ENCODE measurements around the gene TUB.

Gene TUB

DNA sequence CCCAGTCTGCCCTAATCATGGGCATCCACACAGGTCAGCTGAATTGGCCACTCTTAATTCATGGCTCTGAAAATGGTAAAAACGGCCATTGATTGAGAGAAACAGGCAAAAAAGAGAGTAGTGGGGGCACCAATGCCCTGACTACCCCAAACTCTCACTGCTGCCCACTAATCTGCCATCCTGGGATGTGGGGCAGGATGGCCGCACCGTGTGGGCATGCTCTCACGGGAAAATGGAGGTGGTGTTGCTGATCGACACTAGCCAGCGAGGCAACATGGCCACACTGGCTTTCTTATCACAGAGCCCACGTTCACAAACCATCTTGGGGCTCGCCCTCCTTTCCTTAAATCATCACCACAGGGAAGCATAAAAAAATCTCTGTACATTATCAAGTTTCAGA, 11.2 kb upstream of the TUB start:
- TF ChIP-seq ZNF274 (IDR thresholded peaks at IDR 0.05; ENCODE audit: low read depth, low read length): no peak
- H3K4me3 ChIP-seq (ENCODE audit: low read length): no peak overlapping the region

DNA sequence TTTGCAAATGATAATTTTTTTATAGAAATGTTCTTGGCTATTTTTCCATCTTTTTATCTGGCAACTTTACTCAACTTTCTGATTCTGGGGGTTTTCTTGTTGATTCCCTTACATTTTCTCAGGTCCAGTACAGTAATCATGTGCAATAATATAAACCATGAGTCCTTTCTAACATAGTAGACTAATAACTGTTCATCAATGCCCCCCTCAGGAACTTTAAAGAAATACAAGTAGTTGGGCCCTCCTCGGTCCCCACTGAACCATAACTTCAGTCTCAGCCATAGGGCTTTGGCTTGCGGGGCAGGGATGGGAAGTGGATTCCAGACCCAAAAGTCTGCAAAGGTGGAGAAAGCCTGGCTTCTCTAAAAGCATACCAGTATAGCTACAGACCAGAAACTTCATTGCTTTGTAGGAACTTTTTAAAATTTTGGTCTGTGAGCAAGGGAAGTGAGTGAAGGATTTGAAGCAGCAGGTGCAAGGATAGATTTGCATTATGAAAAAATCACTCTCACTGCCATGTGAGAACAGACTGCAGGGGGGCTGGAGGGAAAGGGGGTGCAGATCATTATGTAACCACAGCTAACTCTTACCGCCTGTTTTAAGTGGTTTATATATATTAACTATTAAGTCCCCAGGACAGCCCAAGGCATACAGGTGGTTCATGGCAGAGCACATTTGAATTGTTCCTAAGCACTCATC, 10.4 kb upstream of the TUB start:
- no peak for TF ChIP-seq ZNF274 (IDR thresholded peaks at IDR 0.05; ENCODE audit: low read depth, low read length)
- H3K4me3 ChIP-seq (ENCODE audit: low read length): no peak overlapping the region

DNA sequence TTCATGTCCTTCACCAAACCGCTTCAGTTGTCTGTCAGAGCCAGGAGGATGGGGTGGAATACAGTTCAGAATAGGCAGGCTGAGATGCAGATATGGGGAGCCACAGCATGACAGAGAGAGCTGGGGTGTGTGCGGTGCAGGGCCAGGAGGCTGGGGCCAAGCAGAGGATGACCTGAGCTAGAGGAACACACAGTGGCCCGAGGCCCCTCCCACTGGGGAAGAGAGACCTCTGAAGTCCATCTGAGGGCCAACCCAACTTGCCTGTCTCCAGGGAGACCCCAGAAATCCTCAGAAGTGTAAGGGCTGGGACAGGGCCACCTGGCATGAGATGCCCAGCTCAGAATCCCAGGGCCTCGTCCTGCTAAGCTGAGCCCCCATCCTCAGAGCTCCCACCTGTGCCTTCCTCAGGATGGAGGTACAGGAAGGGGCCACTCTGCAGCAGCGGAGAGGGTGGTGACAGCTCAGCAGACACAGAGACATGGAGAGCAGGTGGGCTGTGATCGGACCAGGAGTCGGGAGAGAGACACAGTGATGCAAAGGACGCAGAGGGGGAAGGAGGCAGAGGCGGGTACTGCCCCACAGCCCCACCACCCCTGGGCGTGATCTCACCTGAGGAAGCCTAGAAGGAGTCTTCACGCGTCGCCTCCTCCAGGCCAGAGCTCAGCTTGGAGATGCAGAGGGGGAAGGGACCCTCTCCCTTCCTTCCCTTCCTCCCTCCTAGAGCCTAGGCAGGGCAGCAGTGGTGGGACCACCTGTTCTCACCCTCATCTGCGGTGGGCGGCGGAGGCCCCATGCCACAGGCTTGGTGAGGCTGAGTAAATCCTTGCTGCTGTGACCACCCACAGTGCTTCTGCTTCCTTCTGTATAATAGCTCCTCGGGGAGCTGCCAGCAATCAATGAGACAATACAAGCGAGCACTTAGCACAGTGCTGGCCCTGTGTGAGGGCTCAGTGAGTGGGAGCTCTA, 9.1 kb upstream of the TUB start:
- no peak for TF ChIP-seq ZNF274 (IDR thresholded peaks at IDR 0.05; ENCODE audit: low read depth, low read length)
- no peak overlapping the region for H3K4me3 ChIP-seq (ENCODE audit: low read length)

DNA sequence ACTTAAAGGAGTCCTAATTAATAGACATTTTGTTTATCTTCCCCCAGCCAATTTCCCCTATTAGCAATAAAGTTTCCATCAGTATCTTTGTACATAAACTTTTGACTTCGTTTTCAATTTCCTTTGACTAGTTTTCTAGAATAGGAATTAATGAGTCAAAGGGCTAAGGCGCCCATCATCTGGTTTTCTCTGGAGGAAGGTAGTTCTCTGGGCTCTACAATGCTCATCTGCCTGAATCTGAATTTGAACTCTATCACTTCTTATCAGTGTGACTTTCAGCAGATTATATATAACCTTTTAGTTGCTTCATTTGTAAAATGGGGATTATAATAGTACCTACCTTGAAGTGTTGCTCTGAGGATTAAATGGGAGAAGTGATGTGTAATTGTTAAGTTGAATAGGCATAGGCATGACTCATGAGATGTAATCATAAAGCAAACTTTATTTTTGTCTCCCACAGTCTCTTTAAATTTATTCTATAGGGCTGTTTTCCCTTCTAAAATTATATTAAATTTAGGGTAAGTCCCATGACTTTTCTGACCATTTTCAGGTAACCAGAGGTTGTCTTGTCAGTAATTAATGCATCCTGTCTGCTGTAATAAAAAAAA, 5.8 kb upstream of the TUB start:
- H3K4me3 ChIP-seq (ENCODE audit: low read length): no peak overlapping the region
- TF ChIP-seq ZNF274 (IDR thresholded peaks at IDR 0.05; ENCODE audit: low read depth, low read length): no peak

DNA sequence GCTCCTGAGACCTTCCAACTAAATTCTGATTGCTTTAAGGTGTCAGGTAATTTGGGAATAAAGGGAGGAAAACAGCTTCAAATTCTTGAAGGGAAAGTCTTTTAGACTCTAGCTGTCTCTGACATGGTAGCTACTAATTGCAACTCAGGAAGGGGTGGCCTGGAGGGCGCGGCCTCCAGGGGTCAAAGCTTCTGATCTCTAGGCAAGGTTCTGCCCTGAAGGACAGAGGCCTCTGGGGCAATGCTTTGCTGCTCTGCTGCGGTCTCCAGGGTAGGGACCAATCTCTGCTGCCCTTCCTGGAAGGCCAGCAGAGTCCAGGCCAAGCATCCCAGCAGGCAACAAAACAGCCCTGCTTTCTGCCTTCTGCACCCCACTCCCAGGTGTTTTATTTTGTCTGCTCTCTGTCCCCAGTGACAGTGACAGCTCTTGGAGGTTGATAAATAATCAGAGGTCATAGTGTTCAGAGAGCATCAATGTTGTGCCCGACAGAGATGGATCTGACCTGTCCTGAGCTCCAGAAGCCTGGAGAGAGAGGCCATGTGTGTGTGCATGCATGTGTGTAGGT, 1.8 kb upstream of the TUB start:
- no peak overlapping the region for H3K4me3 ChIP-seq (ENCODE audit: low read length)
- no peak for TF ChIP-seq ZNF274 (IDR thresholded peaks at IDR 0.05; ENCODE audit: low read depth, low read length)

DNA sequence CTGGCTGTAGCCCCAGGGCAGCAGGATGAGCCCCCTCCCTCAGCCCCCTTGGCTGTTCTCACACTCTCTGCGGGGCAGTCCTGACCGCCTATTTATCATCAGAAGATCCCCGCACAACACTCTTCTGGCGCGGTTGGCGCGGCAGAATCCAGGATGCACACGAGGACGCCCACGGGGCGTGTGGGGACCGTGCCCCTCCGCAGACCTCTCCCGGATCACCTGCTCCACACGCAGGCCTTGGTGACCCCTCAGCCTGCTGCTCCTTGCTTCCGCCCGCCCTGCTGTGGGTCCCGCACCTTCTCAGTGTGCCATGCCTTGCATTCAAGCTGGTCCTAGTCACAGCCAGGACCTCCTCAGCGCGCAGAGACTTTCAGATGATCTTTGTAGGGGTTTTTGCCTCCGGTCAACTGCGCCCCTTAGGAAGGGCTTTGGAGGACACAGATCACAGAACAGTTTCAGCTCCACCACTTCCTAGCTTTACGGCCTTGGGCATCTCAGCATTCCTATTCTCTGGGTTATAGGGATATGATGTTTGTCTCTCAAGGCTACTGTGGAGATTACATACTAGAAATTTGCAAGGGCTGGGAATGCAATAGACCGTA, 841 bp upstream of the TUB start:
- no peak overlapping the region for H3K4me3 ChIP-seq (ENCODE audit: low read length)
- no peak for TF ChIP-seq ZNF274 (IDR thresholded peaks at IDR 0.05; ENCODE audit: low read depth, low read length)

DNA sequence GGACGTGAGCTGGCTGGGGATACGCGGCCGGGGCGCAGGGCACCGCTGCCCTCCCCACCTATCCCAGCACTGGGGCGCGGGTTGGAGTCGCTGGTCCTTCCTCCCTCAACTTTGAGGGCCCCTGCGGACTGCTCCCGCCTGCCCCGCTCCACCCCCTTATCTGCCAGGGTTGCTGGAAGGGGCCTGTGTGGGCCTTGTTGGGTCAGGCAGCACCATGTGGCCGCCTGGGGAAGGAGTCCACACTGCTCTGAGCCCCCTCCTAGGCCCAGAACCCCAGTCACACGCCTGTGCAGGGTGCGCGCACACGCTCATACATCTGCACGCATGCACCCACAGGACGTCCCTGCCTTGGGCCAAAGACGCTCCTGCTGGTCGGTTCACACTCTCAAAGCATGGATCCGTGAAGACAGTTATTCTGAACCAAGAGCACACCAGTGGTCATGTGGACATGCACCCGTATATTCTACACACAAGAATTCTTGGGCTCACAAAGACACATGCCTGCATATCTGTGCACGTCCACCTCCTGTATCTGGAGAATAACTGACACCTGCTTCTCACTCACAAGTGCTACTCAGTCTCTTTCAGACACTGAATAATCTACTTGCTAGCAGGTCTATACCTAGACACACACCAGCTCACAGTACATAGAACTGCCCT, 710 bp downstream of the TUB start:
- H3K4me3 ChIP-seq (ENCODE audit: low read length): no peak overlapping the region
- no peak for TF ChIP-seq ZNF274 (IDR thresholded peaks at IDR 0.05; ENCODE audit: low read depth, low read length)

DNA sequence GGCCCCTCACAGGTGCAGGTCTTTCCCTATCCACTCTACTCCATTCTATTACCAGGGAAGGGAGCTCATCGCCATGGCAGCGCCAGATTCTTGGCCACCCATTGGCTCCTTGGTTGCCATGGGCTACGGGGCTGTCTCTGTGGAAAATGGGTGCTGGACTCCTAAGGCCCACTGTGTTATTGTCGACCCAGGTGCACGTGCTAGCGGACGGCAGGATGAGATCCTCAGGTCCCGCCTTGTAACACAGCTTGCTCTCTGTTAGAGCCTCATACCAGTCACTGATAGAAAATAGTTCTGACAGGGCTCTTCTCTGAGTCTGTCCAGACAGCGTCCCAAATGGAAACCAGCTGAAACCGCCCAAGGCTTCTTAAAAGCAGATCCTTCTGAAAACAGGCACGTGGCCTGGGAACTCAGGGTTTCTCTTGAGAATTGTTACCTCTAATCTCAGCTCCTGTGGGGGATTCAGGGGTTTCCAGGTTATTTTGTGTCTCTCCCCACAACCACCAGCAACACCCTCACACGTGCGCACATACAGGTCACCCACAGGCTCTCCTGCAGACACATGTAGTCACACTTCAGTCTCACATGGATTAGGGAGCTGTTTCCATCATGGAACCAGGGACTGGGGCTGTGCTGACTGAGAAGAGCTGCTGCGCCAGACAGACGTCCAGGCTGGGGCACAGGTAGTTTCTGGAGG, 1.5 kb downstream of the TUB start:
- H3K4me3 ChIP-seq (ENCODE audit: low read length): no peak overlapping the region
- no peak for TF ChIP-seq ZNF274 (IDR thresholded peaks at IDR 0.05; ENCODE audit: low read depth, low read length)

DNA sequence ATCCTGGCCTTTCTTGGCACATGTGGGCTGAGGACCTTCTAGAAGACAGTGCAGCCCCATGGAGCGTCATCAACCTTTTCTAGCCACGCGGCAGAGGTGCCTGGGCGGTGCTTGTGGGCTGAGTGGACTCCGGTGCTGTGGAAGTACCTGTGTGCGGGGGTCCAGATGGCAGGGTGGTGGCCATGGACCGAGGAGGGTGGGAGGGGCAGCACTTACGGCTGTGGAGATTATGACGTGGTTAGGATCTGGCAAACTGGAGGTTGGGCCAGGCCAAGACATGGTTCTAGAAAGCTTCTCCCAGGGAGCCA, 2.0 kb downstream of the TUB start:
- TF ChIP-seq ZNF274 (IDR thresholded peaks at IDR 0.05; ENCODE audit: low read depth, low read length): no peak
- H3K4me3 ChIP-seq (ENCODE audit: low read length): no peak overlapping the region

DNA sequence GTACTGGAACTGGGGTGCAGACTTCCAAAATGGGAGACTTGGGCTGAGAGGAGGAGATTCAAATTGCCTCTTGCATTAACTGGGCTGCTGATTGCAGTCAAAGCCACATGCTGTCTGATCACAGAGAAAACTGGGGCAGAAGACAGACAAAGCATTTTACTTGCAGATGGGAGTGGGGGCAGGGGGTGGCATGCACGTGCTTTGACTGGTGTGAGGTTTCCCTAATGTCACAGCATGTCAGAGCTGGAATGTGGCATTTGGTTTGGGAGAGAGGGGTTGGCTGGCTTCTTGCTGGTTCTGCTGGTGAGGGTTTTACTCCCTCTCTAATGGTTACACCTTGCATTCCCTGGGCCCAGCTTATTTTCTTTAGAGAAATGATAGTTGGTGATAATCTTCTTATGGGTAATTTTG, 2.9 kb downstream of the TUB start:
- no peak for TF ChIP-seq ZNF274 (IDR thresholded peaks at IDR 0.05; ENCODE audit: low read depth, low read length)
- H3K4me3 ChIP-seq (ENCODE audit: low read length): no peak overlapping the region

DNA sequence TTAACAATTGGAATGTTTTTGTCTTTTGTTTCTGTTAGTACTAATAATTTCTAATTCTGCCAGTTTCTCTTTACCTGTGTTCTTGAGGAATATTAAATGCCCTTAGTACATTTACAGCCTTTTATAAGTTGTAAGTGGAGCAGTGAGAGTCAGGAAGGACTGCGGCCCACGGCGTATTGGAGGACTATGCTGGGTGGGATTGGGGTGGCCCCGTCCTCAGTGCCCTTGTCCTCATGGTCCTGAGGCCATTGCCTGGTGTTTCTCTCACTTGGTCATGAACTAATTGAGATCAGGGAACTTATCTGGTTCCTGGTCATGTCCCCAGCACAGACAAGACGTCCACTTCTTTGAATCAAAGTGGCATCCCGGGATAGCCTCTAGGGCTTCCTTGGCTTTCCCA, 3.3 kb downstream of the TUB start:
- no peak overlapping the region for H3K4me3 ChIP-seq (ENCODE audit: low read length)
- no peak for TF ChIP-seq ZNF274 (IDR thresholded peaks at IDR 0.05; ENCODE audit: low read depth, low read length)

DNA sequence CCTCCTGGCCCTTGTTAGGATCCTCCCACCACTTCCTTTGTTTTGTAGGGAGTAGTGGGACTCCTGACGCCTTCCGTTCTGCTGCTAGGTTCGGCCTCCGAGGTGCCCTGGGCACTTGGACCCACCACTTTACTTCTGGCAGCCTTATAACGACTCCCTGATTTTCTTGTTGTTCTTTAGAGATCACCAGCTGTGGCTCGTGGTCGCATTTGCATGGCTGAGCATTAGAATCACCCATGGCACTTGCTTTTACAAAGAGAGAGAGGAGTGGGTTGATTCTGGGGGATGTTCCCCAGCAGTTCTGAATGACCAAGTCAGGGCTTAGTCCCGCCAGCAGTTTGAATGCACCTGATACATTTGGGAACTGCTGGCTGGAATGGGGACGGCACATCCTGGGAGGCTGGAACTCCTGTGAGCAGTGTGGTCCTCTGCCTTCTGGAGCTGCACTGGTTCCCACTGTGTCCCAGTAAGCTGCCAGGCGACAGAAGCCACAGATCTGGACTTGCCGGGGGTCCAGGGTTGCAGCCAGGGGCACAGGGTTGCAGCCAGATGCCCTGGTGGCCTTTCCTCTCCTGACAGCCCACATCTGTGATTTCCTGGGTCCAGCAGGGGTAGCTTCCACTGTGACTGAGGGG, 4.1 kb downstream of the TUB start:
- no peak for TF ChIP-seq ZNF274 (IDR thresholded peaks at IDR 0.05; ENCODE audit: low read depth, low read length)
- H3K4me3 ChIP-seq (ENCODE audit: low read length): no peak overlapping the region

DNA sequence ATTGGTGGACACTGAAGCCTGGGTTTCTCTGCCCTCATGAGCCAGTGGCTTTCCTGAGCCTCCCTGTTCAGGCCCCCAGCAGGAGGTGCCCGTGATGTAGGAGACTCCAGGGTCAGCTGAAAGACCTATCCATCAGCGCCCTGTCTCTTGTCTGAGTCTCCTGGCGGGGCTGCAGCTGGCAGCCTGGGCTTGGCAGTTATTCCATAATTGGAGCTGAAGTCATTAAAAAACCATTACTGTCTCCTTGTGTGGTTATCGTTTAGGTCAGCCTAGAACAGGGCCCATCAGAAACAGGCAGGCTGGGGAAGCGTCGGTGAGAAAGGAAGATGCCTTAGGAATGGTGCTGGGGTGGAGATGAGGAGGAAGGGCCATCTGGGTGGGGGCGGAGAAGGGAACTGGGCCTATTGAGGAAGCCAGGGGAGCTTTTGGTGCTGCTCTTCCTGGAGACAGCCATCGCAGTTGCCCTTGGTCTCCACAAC, 5.0 kb downstream of the TUB start:
- H3K4me3 ChIP-seq (ENCODE audit: low read length): no peak overlapping the region
- TF ChIP-seq ZNF274 (IDR thresholded peaks at IDR 0.05; ENCODE audit: low read depth, low read length): no peak
